Adrenal gland (tissue), 5 donors: ENCODE measurements around the gene MARK2.

Experiments
- CTCF ChIP-seq, 6 experiments: fragments of 450-650 bp in 4 of 6; fragments of 200-600 bp in 2 of 6; sonication (generic) in 1 of 6; IDR thresholded peaks; 1 replicate in 5 of 6; 2 replicates in 1 of 6; pipeline versions ENCODE4 v1.5.1 to v1.8.0; 2016 to 2021; ENCODE audit warnings: antibody characterized with exemption in 6 of 6, mild to moderate bottlenecking in 2 of 6, moderate library complexity in 1 of 6
- POLR2A ChIP-seq, 2 donors: fragments of 450-650 bp; IDR thresholded peaks; one replicate each; pipeline ENCODE4 v1.6.1; 2017; ENCODE audit warnings: antibody characterized with exemption in 2 of 2, mild to moderate bottlenecking in 2 of 2, moderate library complexity in 1 of 2
- donor health status: DM: no; HTN: no; CAD: no.

DNA sequence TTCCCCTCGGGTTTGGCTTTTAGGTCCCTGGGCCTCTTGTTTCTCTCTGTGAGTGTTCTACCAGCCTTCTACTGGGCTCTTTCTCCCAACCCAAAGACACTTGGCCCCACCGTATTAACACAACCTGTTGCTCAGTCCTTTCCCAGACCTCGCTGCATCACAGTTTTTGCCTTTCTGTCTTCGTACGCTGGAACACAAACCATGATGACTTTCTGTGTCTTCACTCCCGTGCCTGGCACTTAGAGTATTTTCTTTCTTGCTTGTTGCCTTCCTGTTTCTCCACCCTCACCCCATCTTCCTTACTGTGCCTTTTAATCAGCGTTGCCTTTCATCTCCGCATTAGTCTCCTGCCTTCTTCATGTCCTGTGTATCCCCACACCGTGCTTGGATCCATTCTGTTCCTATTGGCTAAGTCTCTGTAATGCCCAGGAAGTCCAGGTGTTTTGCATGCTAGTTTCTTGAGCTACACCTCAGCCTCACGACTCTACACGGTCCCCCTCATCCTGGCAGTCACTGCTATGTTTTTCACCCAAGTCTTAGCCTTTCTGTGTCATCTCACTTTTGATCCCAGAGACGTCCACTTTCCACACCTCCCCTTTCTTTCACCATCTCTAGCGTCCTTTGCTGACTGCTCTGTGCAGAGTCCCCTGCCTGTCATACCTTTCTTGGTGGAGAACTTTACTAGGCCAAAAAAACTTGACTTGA lies 1.6 kb downstream of the MARK2 start:
- TF ChIP-seq POLR2A (IDR thresholded peaks at IDR 0.05) = no peak
- no peak for TF ChIP-seq CTCF (IDR thresholded peaks at IDR 0.05)
